Fibroblast of mammary gland (primary cell): ENCODE data around the gene MEGF9.

Experiments
- DNase-seq: peaks from one replicate; pipeline ENCODE4 v3.0.0-alpha.2; 2010; ENCODE audit warnings: low read depth
- H3K4me3 ChIP-seq: 2 replicates; pipeline ENCODE4 v1.5.1; 2011; ENCODE audit warnings: low read depth, mild to moderate bottlenecking, low read length, moderate library complexity; ENCODE audit not compliant: control insufficient read depth
- CTCF ChIP-seq: conservative IDR thresholded peaks from 2 replicates; pipeline ENCODE4 v1.5.1; 2011; ENCODE audit warnings: low read depth, low read length, inconsistent platforms; ENCODE audit not compliant: control insufficient read depth, insufficient read depth

MEGF9 gene

GRCh38 chr9:120688758-120689157 lies 25.5 kb downstream of the MEGF9 start:
- DNase-seq: no peak
- TF ChIP-seq CTCF: no peak
- H3K4me3 ChIP-seq: no peak overlapping the region

GRCh38 chr9:120683150-120683549 lies 31.1 kb downstream of the MEGF9 start:
- DNase-seq: no peak
- TF ChIP-seq CTCF: no peak
- H3K4me3 ChIP-seq: no peak overlapping the region

GRCh38 chr9:120681121-120681520 lies 33.1 kb downstream of the MEGF9 start:
- no peak for DNase-seq
- TF ChIP-seq CTCF: no peak
- H3K4me3 ChIP-seq: no peak overlapping the region

- no peak for DNase-seq
- no peak overlapping the region for H3K4me3 ChIP-seq
- no peak for TF ChIP-seq CTCF
Measured at GRCh38 chr9:120680579-120680978, 33.7 kb downstream of the MEGF9 start.

GRCh38 chr9:120680161-120680560 lies 34.1 kb downstream of the MEGF9 start:
- no peak overlapping the region for H3K4me3 ChIP-seq
- no peak for DNase-seq
- TF ChIP-seq CTCF: no peak

- TF ChIP-seq CTCF: no peak
- no peak overlapping the region for H3K4me3 ChIP-seq
- no peak for DNase-seq
Measured at GRCh38 chr9:120677965-120678364, 36.3 kb downstream of the MEGF9 start.

GRCh38 chr9:120676767-120677402 lies 37.4 kb downstream of the MEGF9 start:
- no peak for TF ChIP-seq CTCF
- DNase-seq: no peak
- no peak overlapping the region for H3K4me3 ChIP-seq
